ENCODE measurements around the gene PLPPR2. TPM values are rescaled to one million over a fixed set of nuclear protein-coding genes. Genes with fewer than 3 reads are reported as not detected.

PLPPR2 gene
- total and polyA plus RNA-seq, 10 donors = 4.2 to 41.0 (median 22.7) TPM

DNA sequence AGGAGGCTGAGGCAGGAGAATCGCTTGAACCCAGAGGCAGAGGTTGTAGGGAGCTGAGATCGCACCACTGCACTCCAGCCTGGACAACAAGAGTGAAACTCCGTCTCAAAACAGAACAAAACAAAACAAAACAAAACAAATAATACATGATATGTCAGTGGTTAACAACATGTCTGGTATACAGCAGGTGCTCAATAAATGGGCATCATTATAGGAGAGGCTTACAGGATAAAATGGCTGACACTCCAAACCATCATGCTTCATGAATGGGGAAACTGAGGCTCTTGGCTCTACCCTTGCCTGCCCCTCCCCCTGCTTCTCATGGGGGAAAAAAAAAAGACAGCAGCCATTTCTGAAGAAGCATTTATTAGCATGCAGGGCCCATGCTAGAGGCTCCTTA is 12.8 kb upstream of the PLPPR2 start:
- Histone ChIP-seq H3K4me3 (no peak overlapping the region), H3K27me3 (replicated peaks in 1 of 7) (no peaks in the 10 kb centered on the region), H3K4me1 (peaks cover 30 to 80% (median 63%) of the 10 kb centered on the region in 6 donors), H3K9me3 (no peaks in the 10 kb centered on the region), H3K27ac (no peak overlapping the region), H3K36me3 (peaks cover 0 to 24% (median 0%) of the 10 kb centered on the region in 6 donors)
- TF ChIP-seq POLR2A (IDR thresholded peaks at IDR 0.05) (no peak), POLR2AphosphoS5 (IDR thresholded peaks at IDR 0.05) (no peak)
- TF ChIP-seq, protein P1, sequence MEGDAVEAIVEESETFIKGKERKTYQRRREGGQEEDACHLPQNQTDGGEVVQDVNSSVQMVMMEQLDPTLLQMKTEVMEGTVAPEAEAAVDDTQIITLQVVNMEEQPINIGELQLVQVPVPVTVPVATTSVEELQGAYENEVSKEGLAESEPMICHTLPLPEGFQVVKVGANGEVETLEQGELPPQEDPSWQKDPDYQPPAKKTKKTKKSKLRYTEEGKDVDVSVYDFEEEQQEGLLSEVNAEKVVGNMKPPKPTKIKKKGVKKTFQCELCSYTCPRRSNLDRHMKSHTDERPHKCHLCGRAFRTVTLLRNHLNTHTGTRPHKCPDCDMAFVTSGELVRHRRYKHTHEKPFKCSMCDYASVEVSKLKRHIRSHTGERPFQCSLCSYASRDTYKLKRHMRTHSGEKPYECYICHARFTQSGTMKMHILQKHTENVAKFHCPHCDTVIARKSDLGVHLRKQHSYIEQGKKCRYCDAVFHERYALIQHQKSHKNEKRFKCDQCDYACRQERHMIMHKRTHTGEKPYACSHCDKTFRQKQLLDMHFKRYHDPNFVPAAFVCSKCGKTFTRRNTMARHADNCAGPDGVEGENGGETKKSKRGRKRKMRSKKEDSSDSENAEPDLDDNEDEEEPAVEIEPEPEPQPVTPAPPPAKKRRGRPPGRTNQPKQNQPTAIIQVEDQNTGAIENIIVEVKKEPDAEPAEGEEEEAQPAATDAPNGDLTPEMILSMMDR (IDR thresholded peaks at IDR 0.05 in 8 of 11, conservative IDR thresholded peaks at IDR 0.05 in 3 of 11) = no peak
- DNase-seq = no peak
- intact Hi-C loops (cut with DNase I; ENCODE audit: low total_unique reads) = no loop called here
- WGBS, 5 donors = 90 to 97% (median 92%) methylated on average over 3 of the region's 3 CpGs

DNA sequence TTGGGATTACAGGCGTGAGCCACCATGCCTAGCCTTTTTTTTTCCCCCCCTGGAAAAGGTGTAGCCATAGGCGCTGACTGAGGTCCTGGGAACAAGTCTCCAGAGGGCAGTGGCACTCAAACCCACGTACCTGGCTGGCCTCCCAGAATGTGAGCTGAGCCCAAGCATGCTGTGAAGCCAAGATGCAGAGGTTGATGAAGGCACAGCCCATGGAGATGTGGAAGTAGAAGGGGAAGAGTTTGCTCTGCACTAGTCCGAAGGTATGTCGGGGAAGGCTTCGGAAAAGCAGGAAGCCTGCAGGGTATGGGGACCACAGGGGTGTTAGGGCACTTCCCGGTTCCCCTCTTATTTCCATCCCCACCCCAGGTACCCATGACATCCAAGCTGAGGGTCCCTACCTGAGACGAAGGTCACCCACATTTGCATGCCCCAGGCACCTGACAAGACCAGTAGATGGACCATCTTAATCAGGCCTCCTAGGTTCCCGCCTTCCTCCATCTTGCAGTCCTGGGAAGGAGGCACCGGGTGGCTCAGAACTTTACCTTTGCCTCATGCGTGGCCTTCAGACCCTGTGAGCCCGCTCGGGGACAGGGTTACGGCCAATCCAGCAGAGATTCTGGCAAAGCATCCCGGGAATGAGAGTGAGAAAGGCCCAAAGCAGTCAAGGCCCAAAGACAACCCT is 10.0 kb upstream of the PLPPR2 start:
- DNase-seq = no peak
- intact Hi-C loops (cut with DNase I; ENCODE audit: low total_unique reads) = no loop called here
- peaks cover 19 to 56% (median 38%) of the 10 kb centered on the region in 6 donors for H3K4me1 ChIP-seq
- no peaks in the 10 kb centered on the region for H3K27me3 ChIP-seq (replicated peaks in 1 of 7)
- peak overlapping the region in 7 of 8 donors; percentile 77 to 95 (median 86) for H3K27ac ChIP-seq
- WGBS, 5 donors = 46 to 68% (median 58%) methylated on average over 14 to 15 of the region's 15 CpGs
- peak overlapping the region in 7 of 8 donors; percentile 54 to 91 (median 65) for H3K4me3 ChIP-seq
- TF ChIP-seq, protein P1 (IDR thresholded peaks at IDR 0.05 in 8 of 11, conservative IDR thresholded peaks at IDR 0.05 in 3 of 11) = no peak
- TF ChIP-seq POLR2A (IDR thresholded peaks at IDR 0.05) (no peak), POLR2AphosphoS5 (IDR thresholded peaks at IDR 0.05) (no peak)
- peaks cover 0 to 35% (median 0%) of the 10 kb centered on the region in 6 donors for H3K36me3 ChIP-seq
- H3K9me3 ChIP-seq = peaks cover 0 to 10% (median 8%) of the 10 kb centered on the region in 8 donors

DNA sequence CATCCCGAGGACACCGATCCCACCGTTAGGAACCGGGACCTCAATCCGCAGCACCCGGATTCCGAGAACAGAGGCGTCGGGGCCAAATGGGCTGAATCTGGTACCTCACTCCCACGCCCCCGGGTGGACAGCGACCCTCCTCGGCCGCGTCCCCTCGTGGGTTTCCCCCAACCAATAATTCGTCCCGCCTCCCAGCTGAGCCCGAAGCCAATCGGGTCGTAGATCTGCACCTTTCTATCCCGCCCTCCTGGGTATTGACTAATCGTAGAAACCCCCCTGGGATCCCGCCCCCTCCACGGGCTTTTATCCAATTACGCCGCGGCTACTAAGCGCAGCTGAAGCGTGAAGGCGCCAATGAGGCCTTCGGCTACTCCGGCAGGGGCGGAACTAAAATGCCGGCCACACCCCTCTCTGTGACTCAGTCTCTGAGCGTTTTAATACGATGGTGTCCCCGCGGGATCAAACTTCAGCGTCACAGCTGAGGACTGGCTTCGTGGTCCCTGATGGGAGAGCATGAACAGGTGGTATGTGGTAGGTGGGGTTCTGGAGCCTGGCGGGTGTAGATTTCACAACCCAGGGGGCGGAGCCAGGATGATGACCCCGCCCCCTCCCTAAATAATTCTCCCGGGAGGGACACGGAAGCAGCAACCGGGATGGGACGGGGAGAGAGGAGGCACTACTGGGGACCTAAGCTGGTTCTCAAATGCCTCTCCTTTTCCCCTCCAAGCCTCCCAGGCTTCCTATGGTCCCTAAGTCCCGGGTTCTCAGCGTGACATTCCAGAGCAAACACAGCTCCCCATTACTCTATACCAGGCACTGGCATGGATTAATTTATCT is 8.9 kb upstream of the PLPPR2 start, which contains the start of the genes CCDC159 and TMEM205:
TSS of gene CCDC159 (plus strand) at position 416 of the 837 bp plus-strand sequence. CDS start at position 504, 88 bp downstream.
TSS of gene TMEM205 (minus strand) at position 165 of the 837 bp plus-strand sequence. CDS start 649 bp downstream, outside the sequence.
- Histone ChIP-seq H3K27me3 (replicated peaks in 1 of 7) (no peaks in the 10 kb centered on the region), H3K9me3 (peaks cover 0 to 10% (median 8%) of the 10 kb centered on the region in 8 donors), H3K27ac (peak within 1 kb of the TSS; percentile 43 to 95 (median 86)), H3K4me1 (peaks cover 19 to 49% (median 36%) of the 10 kb centered on the region in 6 donors), H3K36me3 (peaks cover 0 to 37% (median 0%) of the 10 kb centered on the region in 6 donors), H3K4me3 (peak within 1 kb of the TSS; percentile 54 to 91 (median 64))
- WGBS, 5 donors = 0 to 1% (median 1%) methylated on average over 37 to 50 of the region's 50 CpGs
- peak; percentile 98 for DNase-seq
- intact Hi-C loops (cut with DNase I; ENCODE audit: low total_unique reads) = no loop called here
- TF ChIP-seq, protein P1 (IDR thresholded peaks at IDR 0.05 in 8 of 11, conservative IDR thresholded peaks at IDR 0.05 in 3 of 11) = peak in 5 of 11 experiments; percentile 12 to 38 (median 21)
- peak in 2 of 3 donors; percentile 7 to 9 for TF ChIP-seq POLR2A (IDR thresholded peaks at IDR 0.05)
- TF ChIP-seq POLR2AphosphoS5 (IDR thresholded peaks at IDR 0.05) = peak; percentile 80 to 85 (median 84)
